A549 (cell line): ENCODE data around the gene NPLOC4.

Experiments
- CBX8 ChIP-seq: fragments of 200-600 bp; sonication (generic); IDR thresholded peaks from 2 replicates; pipeline ENCODE4 v1.6.1; 2016
- CHD2 ChIP-seq: fragments of 150-350 bp; IDR thresholded peaks from 2 replicates; pipeline ENCODE4 v1.6.1; 2014; ENCODE audit warnings: low read length; ENCODE audit not compliant: partially characterized antibody
- HOXB13 ChIP-seq: fragments of 250-450 bp; sonication (Bioruptor Pico); IDR thresholded peaks from 2 replicates; pipeline ENCODE4 v1.5.0; 2020; ENCODE audit warnings: low read depth, mild to moderate bottlenecking, moderate library complexity
- TF ChIP-seq, protein P1 (sequence below): IDR thresholded peaks from 2 replicates; pipeline ENCODE4 v1.6.1; 2012
- TF ChIP-seq, protein P2 (sequence below): fragments of 450-650 bp; IDR thresholded peaks from 2 replicates; pipeline ENCODE4 v1.6.1; 2014; ENCODE audit warnings: antibody characterized with exemption
- TF ChIP-seq, protein P3 (sequence below): fragments of 200-600 bp; sonication (generic); IDR thresholded peaks from 2 replicates; pipeline ENCODE4 v1.6.1; 2016; ENCODE audit warnings: antibody characterized with exemption, mild to moderate bottlenecking, moderate library complexity
- TF ChIP-seq, protein P4 (sequence below): fragments of >200 bp; sonication (Bioruptor Twin); formaldehyde crosslinking; IDR thresholded peaks from 3 replicates; pipeline ENCODE4 v1.5.1; 2016

DNA sequence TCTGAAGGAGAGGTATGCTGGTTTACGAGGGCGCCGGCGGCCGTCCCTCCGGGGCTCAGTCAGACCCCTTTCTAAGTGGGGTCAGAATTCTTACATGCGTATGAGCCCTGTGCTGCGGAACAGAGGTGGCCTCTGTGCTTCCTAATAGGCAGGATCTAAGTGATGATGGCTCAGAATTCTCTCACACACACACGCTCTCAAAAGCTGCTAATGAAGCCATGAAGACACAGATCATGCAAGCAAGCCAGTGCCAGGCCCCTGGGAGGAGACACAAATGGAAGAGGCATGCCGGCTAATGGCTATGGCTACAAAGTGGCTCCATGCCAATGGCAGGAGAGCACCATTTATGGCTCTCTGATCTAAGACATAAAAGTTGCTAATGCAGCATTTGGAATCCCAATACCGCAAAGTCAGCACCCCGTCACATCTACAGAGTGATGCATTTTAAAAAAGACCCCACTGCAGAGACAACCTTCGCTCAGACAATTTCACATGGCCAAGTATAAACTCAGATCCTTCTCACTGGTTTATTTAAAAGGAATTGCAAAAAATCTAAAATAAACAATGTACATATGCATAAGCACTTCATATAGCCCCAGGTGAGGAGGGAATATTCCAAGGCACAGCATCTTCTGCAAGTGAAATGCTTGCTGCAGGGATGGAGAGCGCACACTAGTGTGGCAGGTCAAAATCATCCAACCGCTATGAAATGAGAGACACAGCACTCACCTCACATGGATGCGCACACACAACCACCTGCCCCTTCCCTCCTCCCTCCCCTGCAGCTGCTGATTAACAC is 24.5 kb downstream of the NPLOC4 start:
- TF ChIP-seq HOXB13 (CRISPR knock-in tag) (no peak), CHD2 (no peak), CBX8 (no peak)
- TF ChIP-seq, protein P1, sequence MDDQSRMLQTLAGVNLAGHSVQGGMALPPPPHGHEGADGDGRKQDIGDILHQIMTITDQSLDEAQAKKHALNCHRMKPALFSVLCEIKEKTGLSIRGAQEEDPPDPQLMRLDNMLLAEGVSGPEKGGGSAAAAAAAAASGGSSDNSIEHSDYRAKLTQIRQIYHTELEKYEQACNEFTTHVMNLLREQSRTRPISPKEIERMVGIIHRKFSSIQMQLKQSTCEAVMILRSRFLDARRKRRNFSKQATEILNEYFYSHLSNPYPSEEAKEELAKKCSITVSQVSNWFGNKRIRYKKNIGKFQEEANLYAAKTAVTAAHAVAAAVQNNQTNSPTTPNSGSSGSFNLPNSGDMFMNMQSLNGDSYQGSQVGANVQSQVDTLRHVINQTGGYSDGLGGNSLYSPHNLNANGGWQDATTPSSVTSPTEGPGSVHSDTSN = no peak
- TF ChIP-seq, protein P2, sequence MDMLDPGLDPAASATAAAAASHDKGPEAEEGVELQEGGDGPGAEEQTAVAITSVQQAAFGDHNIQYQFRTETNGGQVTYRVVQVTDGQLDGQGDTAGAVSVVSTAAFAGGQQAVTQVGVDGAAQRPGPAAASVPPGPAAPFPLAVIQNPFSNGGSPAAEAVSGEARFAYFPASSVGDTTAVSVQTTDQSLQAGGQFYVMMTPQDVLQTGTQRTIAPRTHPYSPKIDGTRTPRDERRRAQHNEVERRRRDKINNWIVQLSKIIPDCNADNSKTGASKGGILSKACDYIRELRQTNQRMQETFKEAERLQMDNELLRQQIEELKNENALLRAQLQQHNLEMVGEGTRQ = no peak
- TF ChIP-seq, protein P3, sequence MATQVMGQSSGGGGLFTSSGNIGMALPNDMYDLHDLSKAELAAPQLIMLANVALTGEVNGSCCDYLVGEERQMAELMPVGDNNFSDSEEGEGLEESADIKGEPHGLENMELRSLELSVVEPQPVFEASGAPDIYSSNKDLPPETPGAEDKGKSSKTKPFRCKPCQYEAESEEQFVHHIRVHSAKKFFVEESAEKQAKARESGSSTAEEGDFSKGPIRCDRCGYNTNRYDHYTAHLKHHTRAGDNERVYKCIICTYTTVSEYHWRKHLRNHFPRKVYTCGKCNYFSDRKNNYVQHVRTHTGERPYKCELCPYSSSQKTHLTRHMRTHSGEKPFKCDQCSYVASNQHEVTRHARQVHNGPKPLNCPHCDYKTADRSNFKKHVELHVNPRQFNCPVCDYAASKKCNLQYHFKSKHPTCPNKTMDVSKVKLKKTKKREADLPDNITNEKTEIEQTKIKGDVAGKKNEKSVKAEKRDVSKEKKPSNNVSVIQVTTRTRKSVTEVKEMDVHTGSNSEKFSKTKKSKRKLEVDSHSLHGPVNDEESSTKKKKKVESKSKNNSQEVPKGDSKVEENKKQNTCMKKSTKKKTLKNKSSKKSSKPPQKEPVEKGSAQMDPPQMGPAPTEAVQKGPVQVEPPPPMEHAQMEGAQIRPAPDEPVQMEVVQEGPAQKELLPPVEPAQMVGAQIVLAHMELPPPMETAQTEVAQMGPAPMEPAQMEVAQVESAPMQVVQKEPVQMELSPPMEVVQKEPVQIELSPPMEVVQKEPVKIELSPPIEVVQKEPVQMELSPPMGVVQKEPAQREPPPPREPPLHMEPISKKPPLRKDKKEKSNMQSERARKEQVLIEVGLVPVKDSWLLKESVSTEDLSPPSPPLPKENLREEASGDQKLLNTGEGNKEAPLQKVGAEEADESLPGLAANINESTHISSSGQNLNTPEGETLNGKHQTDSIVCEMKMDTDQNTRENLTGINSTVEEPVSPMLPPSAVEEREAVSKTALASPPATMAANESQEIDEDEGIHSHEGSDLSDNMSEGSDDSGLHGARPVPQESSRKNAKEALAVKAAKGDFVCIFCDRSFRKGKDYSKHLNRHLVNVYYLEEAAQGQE = no peak
- TF ChIP-seq, protein P4, sequence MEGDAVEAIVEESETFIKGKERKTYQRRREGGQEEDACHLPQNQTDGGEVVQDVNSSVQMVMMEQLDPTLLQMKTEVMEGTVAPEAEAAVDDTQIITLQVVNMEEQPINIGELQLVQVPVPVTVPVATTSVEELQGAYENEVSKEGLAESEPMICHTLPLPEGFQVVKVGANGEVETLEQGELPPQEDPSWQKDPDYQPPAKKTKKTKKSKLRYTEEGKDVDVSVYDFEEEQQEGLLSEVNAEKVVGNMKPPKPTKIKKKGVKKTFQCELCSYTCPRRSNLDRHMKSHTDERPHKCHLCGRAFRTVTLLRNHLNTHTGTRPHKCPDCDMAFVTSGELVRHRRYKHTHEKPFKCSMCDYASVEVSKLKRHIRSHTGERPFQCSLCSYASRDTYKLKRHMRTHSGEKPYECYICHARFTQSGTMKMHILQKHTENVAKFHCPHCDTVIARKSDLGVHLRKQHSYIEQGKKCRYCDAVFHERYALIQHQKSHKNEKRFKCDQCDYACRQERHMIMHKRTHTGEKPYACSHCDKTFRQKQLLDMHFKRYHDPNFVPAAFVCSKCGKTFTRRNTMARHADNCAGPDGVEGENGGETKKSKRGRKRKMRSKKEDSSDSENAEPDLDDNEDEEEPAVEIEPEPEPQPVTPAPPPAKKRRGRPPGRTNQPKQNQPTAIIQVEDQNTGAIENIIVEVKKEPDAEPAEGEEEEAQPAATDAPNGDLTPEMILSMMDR = no peak
